GM23248 (cell line): ENCODE results near the gene AFF3.

Experiments
- EZH2 ChIP-seq: fragments of 200-600 bp; sonication (generic); IDR thresholded peaks from 2 replicates; pipeline ENCODE4 v1.6.1; 2018; ENCODE audit warnings: antibody characterized with exemption, mild to moderate bottlenecking; ENCODE audit not compliant: insufficient read depth, poor library complexity, severe bottlenecking
- EZH2phosphoT487 ChIP-seq: fragments of 200-600 bp; sonication (generic); IDR thresholded peaks from 2 replicates; pipeline ENCODE4 v1.6.1; 2018; ENCODE audit warnings: antibody characterized with exemption, moderate library complexity, mild to moderate bottlenecking, low read depth; ENCODE audit not compliant: insufficient read depth

GRCh38 chr2:99852376-99852934, 289.9 kb downstream of the AFF3 start:
- TF ChIP-seq EZH2phosphoT487 (no peak), EZH2 (no peak)
